Measurements from ENCODE around the gene SMYD1.

DNA sequence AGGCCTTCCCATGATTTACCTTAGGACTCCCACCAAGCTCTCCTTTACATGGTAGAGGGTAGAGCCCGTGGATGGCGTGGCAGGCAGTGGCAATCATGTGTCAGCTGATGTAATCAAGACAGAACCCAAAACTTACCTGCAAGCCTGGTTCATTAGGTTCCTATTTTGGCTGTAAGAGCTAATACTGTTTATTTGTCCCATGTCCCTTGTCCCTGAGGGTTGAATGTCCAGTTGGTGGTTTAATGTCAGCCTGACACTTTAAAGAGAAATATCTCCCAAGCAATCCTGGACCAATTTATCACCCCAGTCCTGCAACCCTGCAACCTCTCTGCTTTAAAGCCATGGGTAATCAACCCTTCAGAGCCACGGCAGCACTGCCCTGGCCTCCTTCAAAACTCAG, 66.2 kb downstream of the SMYD1 start:
- TF ChIP-seq, protein P1, sequence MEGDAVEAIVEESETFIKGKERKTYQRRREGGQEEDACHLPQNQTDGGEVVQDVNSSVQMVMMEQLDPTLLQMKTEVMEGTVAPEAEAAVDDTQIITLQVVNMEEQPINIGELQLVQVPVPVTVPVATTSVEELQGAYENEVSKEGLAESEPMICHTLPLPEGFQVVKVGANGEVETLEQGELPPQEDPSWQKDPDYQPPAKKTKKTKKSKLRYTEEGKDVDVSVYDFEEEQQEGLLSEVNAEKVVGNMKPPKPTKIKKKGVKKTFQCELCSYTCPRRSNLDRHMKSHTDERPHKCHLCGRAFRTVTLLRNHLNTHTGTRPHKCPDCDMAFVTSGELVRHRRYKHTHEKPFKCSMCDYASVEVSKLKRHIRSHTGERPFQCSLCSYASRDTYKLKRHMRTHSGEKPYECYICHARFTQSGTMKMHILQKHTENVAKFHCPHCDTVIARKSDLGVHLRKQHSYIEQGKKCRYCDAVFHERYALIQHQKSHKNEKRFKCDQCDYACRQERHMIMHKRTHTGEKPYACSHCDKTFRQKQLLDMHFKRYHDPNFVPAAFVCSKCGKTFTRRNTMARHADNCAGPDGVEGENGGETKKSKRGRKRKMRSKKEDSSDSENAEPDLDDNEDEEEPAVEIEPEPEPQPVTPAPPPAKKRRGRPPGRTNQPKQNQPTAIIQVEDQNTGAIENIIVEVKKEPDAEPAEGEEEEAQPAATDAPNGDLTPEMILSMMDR (conservative IDR thresholded peaks at IDR 0.05): no peak
- TF ChIP-seq EZH2 (IDR thresholded peaks at IDR 0.05; ENCODE audit: low read depth): no peak
